VCaP (cell line): Measurements from ENCODE around the gene DUOXA1.
"Not testable (repeated sequence)": the region's sequence is repeated elsewhere in the genome, so short reads cannot be mapped to it uniquely, and the experiment has no call there.

Experiments
- H3K27ac ChIP-seq: fragments of 450-650 bp; 2 replicates; pipeline ENCODE4 v1.5.1; 2017

DUOXA1 gene

GRCh38 chr15:45073602-45074001, 56.1 kb downstream of the DUOXA1 start:
- H3K27ac ChIP-seq = 0 out of 2 replicates have a peak overlapping the region, but pooled peaks have one; percentile 25

GRCh38 chr15:45069942-45070360, 59.7 kb downstream of the DUOXA1 start:
- H3K27ac ChIP-seq = not testable (repeated sequence)
